Natural killer cell (primary cell): ENCODE data around the gene TENM3. TPM values are rescaled to one million over a fixed set of nuclear protein-coding genes. Genes with fewer than 3 reads are reported as not detected.

ENCODE experiments used
- ATAC-seq, 3 donors: fragments of 150-1000 bp in 2 of 3; fragments of 200-7000 bp in 1 of 3; cut with Tn5 transposase; 1 replicate in 1 of 3; 2 replicates in 2 of 3; pipeline ENCODE4 v1.10.0; 2021; ENCODE audit warnings: mild to moderate bottlenecking in 2 of 3, moderate library complexity in 2 of 3
- DNase-seq, 2 donors: peaks; one replicate each; pipeline versions ENCODE4 v3.0.0 to v3.0.0-alpha.2; 2013 to 2021; ENCODE audit warnings: mixed read lengths in 1 of 2
- H3K27ac ChIP-seq: one replicate; pipeline ENCODE4 v1.5.1; 2013; ENCODE audit warnings: mild to moderate bottlenecking, low read length
- H3K27me3 ChIP-seq: one replicate; pipeline ENCODE4 v1.6.1; 2013; ENCODE audit warnings: low read length; ENCODE audit not compliant: control insufficient read depth, insufficient read depth
- H3K36me3 ChIP-seq: one replicate; pipeline ENCODE4 v1.6.1; 2013; ENCODE audit warnings: low read length; ENCODE audit not compliant: control insufficient read depth, insufficient read depth
- H3K4me1 ChIP-seq: one replicate; pipeline ENCODE4 v1.6.1; 2013; ENCODE audit warnings: low read length; ENCODE audit not compliant: control insufficient read depth, insufficient read depth
- H3K4me3 ChIP-seq: one replicate; pipeline ENCODE4 v1.5.1; 2013; ENCODE audit warnings: low read length
- H3K9me3 ChIP-seq: one replicate; pipeline ENCODE4 v1.6.1; 2013; ENCODE audit warnings: low read length; ENCODE audit not compliant: control insufficient read depth, insufficient read depth
- H3K27ac Mint-ChIP-seq, 2 donors: one replicate each; pipeline ENCODE4 v1.8.0; 2022; ENCODE audit warnings: mild to moderate bottlenecking in 2 of 2, mixed read lengths in 2 of 2, moderate library complexity in 1 of 2
- H3K27me3 Mint-ChIP-seq, 2 donors: one replicate each; pipeline ENCODE4 v1.8.0; 2022; ENCODE audit warnings: low read depth in 2 of 2, mixed read lengths in 2 of 2
- H3K36me3 Mint-ChIP-seq: one replicate; pipeline ENCODE4 v1.8.0; 2022; ENCODE audit warnings: mixed read lengths
- H3K4me1 Mint-ChIP-seq, 2 donors: one replicate each; pipeline ENCODE4 v1.8.0; 2022; ENCODE audit warnings: mixed read lengths in 2 of 2
- H3K4me3 Mint-ChIP-seq: one replicate; pipeline ENCODE4 v1.8.0; 2022; ENCODE audit warnings: mild to moderate bottlenecking, moderate library complexity, mixed read lengths
- H3K9me3 Mint-ChIP-seq, 2 donors: one replicate each; pipeline ENCODE4 v1.8.0; 2022; ENCODE audit warnings: mixed read lengths in 2 of 2
- CTCF ChIP-seq: fragments of 200-600 bp; IDR thresholded peaks from one replicate; pipeline ENCODE4 v1.8.0; 2022; ENCODE audit warnings: antibody characterized with exemption
- WGBS: methylation state at CpG from one replicate; pipeline ENCODE4 v1.1.7; 2013; ENCODE audit warnings: missing lambda C conversion rate; ENCODE audit not compliant: insufficient coverage; 5-methylcytosine and 5-hydroxymethylcytosine counted together
- intact Hi-C: fragments of 100-400 bp; cut with micrococcal nuclease; formaldehyde crosslinking; loops from one replicate; pipeline ENCODE4 v1.14.2; 2022
- total RNA-seq, 4 donors: library from RNA; stranded (reverse); fragments of 120-200 nt in 1 of 4; gene quantifications; one replicate each; pipeline versions ENCODE4 v1.2.3 to v1.2.4, GENCODE V29; 2013 to 2022

Gene TENM3
- total RNA-seq, 3 donors from 2014 or later (not counting 1 experiment from before 2014, with no cell fraction given), result not detected

GRCh38 chr4:182589100-182589499 is 345.9 kb downstream of the TENM3 start:
- peaks cover 0 to 6% of the 10 kb centered on the region in 2 donors for H3K27me3 Mint-ChIP-seq
- no peak for ATAC-seq
- no peaks in the 10 kb centered on the region for H3K4me1 ChIP-seq
- no peaks in the 10 kb centered on the region for H3K27me3 ChIP-seq
- H3K4me1 Mint-ChIP-seq, result no peaks in the 10 kb centered on the region
- H3K4me3 ChIP-seq, result no peak overlapping the region
- no peak overlapping the region for H3K27ac Mint-ChIP-seq
- WGBS, result no CpG with 5 or more reads among the region's 2 CpGs
- H3K36me3 ChIP-seq, result no peaks in the 10 kb centered on the region
- no peak for DNase-seq
- no peak overlapping the region for H3K4me3 Mint-ChIP-seq
- H3K36me3 Mint-ChIP-seq, result no peaks in the 10 kb centered on the region
- intact Hi-C loops, result no loop called here
- H3K9me3 Mint-ChIP-seq, result no peaks in the 10 kb centered on the region
- no peak for TF ChIP-seq CTCF
- H3K27ac ChIP-seq, result no peak overlapping the region
- H3K9me3 ChIP-seq, result peaks cover 2% of the 10 kb centered on the region

GRCh38 chr4:182593402-182593801 is 350.2 kb downstream of the TENM3 start:
- H3K4me1 Mint-ChIP-seq, result no peaks in the 10 kb centered on the region
- Histone ChIP-seq H3K27ac (no peak overlapping the region), H3K9me3 (peaks cover 2% of the 10 kb centered on the region), H3K4me3 (no peak overlapping the region), H3K27me3 (no peaks in the 10 kb centered on the region), H3K4me1 (no peaks in the 10 kb centered on the region), H3K36me3 (no peaks in the 10 kb centered on the region)
- no peak for TF ChIP-seq CTCF
- H3K27me3 Mint-ChIP-seq, result peaks cover 0 to 6% of the 10 kb centered on the region in 2 donors
- H3K9me3 Mint-ChIP-seq, result no peaks in the 10 kb centered on the region
- DNase-seq (no peak), ATAC-seq (no peak)
- intact Hi-C loops, result no loop called here
- H3K36me3 Mint-ChIP-seq, result no peaks in the 10 kb centered on the region
- H3K27ac Mint-ChIP-seq, result no peak overlapping the region
- no peak overlapping the region for H3K4me3 Mint-ChIP-seq
- 83% methylated on average over 7 of the region's 7 CpGs for WGBS

GRCh38 chr4:182593864-182594263 is 350.7 kb downstream of the TENM3 start:
- H3K27me3 ChIP-seq, result no peaks in the 10 kb centered on the region
- ATAC-seq (no peak), DNase-seq (no peak)
- H3K4me1 Mint-ChIP-seq, result no peaks in the 10 kb centered on the region
- H3K4me3 Mint-ChIP-seq, result no peak overlapping the region
- no peaks in the 10 kb centered on the region for H3K36me3 Mint-ChIP-seq
- intact Hi-C loops, result no loop called here
- H3K36me3 ChIP-seq, result no peaks in the 10 kb centered on the region
- H3K27ac Mint-ChIP-seq, result no peak overlapping the region
- no peaks in the 10 kb centered on the region for H3K4me1 ChIP-seq
- peaks cover 0 to 6% of the 10 kb centered on the region in 2 donors for H3K27me3 Mint-ChIP-seq
- WGBS, result 38% methylated on average over 1 of the region's 1 CpG
- no peak for TF ChIP-seq CTCF
- H3K9me3 Mint-ChIP-seq, result no peaks in the 10 kb centered on the region
- no peak overlapping the region for H3K27ac ChIP-seq
- H3K4me3 ChIP-seq, result no peak overlapping the region
- peaks cover 2% of the 10 kb centered on the region for H3K9me3 ChIP-seq

GRCh38 chr4:182600093-182600492 is 356.9 kb downstream of the TENM3 start:
- Histone ChIP-seq H3K36me3 (no peaks in the 10 kb centered on the region), H3K4me3 (no peak overlapping the region), H3K27ac (no peak overlapping the region), H3K4me1 (no peaks in the 10 kb centered on the region), H3K9me3 (no peaks in the 10 kb centered on the region), H3K27me3 (no peaks in the 10 kb centered on the region)
- H3K9me3 Mint-ChIP-seq, result no peaks in the 10 kb centered on the region
- no peaks in the 10 kb centered on the region for H3K4me1 Mint-ChIP-seq
- H3K27me3 Mint-ChIP-seq, result peaks cover 0 to 2% of the 10 kb centered on the region in 2 donors
- H3K4me3 Mint-ChIP-seq, result no peak overlapping the region
- ATAC-seq (no peak), DNase-seq (no peak)
- H3K27ac Mint-ChIP-seq, result no peak overlapping the region
- no peak for TF ChIP-seq CTCF
- H3K36me3 Mint-ChIP-seq, result no peaks in the 10 kb centered on the region
- intact Hi-C loops, result no loop called here
- 93% methylated on average over 2 of the region's 2 CpGs for whole genome bisulfite sequencing
